Neuron (in vitro differentiated cells): ENCODE measurements around the gene NOD2.

Source experiments
- H2AFZ ChIP-seq: one replicate; pipeline ENCODE4 v1.6.1; 2013; ENCODE audit warnings: low read depth, mild to moderate bottlenecking, inconsistent platforms, low read length, moderate library complexity
- H3K27me3 ChIP-seq: one replicate; pipeline ENCODE4 v1.6.1; 2013; ENCODE audit warnings: low read length; ENCODE audit not compliant: insufficient read depth
- H3K36me3 ChIP-seq: one replicate; pipeline ENCODE4 v1.6.1; 2013; ENCODE audit warnings: low read length; ENCODE audit not compliant: insufficient read depth
- H3K4me1 ChIP-seq: one replicate; pipeline ENCODE4 v1.6.1; 2013; ENCODE audit warnings: low read length; ENCODE audit not compliant: insufficient read depth
- H3K4me3 ChIP-seq: 2 replicates; pipeline ENCODE4 v1.5.1; 2013; ENCODE audit warnings: mild to moderate bottlenecking, low read length, moderate library complexity
- H3K9me3 ChIP-seq: one replicate; pipeline ENCODE4 v1.6.1; 2013; ENCODE audit warnings: low read length

NOD2 gene

GRCh38 chr16:50719401-50720337 lies 26.3 kb downstream of the NOD2 start:
- H3K4me1 ChIP-seq, result no peaks in the 10 kb centered on the region
- H2AFZ ChIP-seq, result no peak overlapping the region
- no peaks in the 10 kb centered on the region for H3K36me3 ChIP-seq
- H3K9me3 ChIP-seq, result peaks cover 2% of the 10 kb centered on the region
- H3K27me3 ChIP-seq, result no peaks in the 10 kb centered on the region
- H3K4me3 ChIP-seq, result no peak overlapping the region

DNA sequence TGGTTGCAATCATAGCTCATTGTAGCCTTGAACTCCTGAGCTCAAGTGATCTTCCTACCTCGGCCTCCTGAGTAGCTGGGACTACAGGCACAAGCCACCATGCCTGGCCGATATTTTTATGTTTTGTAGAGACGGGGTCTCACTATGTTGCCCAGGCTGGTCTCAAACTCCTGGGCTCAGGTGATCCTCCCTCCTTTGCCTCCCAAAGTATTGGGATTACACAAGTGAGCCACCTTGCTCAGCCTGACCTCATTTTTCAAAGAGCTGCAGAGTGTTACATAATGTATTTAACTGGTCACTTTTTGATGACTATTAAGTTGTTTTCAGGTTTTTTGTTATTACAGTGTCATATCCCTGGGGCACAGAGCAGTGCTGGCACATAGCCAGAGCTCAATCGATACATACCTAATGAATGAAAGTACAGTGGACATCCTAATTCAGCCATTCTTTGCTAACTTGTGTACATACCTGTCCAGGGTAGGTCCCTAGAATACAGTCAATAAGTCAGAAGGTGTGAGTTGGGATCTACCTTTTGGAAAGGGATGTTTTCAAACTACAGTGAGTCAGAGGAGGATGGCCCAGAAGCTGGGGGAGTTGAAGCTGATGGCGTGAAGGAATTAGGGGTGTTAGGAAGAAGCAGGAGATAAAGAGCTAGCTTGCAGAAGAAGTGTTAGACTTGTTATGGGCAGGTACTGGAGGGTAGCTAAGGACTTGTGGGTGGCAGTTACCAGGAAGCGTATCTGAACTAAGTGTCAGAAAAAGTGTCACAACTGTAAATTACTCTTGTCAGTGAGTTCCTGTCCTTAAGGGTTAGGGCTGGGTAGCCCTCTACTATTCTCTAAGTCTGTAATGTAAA lies 28.4 kb downstream of the NOD2 start:
- Histone ChIP-seq H3K4me3 (no peak overlapping the region), H3K9me3 (peaks cover 2% of the 10 kb centered on the region), H3K27me3 (no peaks in the 10 kb centered on the region), H2AFZ (no peak overlapping the region), H3K4me1 (no peaks in the 10 kb centered on the region), H3K36me3 (no peaks in the 10 kb centered on the region)

DNA sequence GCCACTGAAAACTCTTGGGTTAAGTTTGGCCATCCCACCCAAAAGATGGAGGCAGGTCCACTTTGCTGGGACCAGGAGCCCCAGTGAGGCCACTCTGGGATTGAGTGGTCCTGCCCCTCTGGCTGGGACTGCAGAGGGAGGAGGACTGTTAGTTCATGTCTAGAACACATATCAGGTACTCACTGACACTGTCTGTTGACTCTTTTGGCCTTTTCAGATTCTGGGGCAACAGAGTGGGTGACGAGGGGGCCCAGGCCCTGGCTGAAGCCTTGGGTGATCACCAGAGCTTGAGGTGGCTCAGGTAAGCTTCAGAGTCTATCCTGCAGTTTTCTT lies 29.0 kb downstream of the NOD2 start:
- H3K4me3 ChIP-seq, result no peak overlapping the region
- H2AFZ ChIP-seq, result no peak overlapping the region
- H3K27me3 ChIP-seq, result no peaks in the 10 kb centered on the region
- peaks cover 2% of the 10 kb centered on the region for H3K9me3 ChIP-seq
- no peaks in the 10 kb centered on the region for H3K4me1 ChIP-seq
- no peaks in the 10 kb centered on the region for H3K36me3 ChIP-seq

DNA sequence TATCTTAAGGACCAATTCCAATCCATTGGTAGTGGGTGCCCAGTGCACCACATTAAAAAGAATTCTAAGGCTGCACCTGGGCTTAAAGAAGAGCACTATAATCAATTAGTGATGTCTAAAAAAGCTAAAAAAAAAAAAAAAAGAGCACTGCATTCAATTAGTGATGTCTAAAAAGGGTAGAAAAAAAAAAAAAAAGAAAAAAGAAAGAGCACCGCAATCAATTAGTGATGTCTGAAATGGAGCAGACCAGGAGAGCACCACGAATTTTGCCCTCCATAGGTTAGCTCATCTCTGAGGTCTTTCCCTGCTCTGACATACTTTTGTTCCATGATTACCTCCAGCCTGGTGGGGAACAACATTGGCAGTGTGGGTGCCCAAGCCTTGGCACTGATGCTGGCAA lies 29.6 kb downstream of the NOD2 start:
- Histone ChIP-seq H3K4me1 (no peaks in the 10 kb centered on the region), H3K4me3 (no peak overlapping the region), H3K9me3 (peaks cover 2% of the 10 kb centered on the region), H2AFZ (no peak overlapping the region), H3K36me3 (no peaks in the 10 kb centered on the region), H3K27me3 (no peaks in the 10 kb centered on the region)

DNA sequence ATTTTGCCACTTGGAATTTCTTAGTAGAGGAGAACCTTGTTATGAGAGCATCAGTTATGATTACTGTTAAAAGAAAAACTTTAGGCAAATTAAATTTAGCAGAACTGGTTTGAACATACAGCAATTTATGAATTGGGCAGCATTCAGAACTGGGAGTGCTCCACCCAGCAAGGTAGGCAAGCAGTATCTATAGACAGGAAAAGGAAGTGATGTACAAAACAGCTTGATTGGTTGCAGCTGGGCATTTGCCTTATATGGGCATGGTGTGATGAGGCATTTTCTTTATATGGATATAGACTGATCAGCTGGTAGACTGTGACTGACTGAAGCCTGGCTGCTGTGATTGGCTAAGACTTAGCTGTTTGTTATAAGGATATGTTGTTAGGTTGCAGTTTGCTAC lies 30.9 kb downstream of the NOD2 start:
- H3K4me3 ChIP-seq, result no peak overlapping the region
- no peaks in the 10 kb centered on the region for H3K36me3 ChIP-seq
- H3K9me3 ChIP-seq, result peaks cover 2% of the 10 kb centered on the region
- no peak overlapping the region for H2AFZ ChIP-seq
- H3K4me1 ChIP-seq, result no peaks in the 10 kb centered on the region
- no peaks in the 10 kb centered on the region for H3K27me3 ChIP-seq

- peaks cover 6% of the 10 kb centered on the region for H3K27me3 ChIP-seq
- no peaks in the 10 kb centered on the region for H3K4me1 ChIP-seq
- H3K4me3 ChIP-seq, result no peak overlapping the region
- no peaks in the 10 kb centered on the region for H3K9me3 ChIP-seq
- H2AFZ ChIP-seq, result no peak overlapping the region
- no peaks in the 10 kb centered on the region for H3K36me3 ChIP-seq
Observed at GRCh38 chr16:50731130-50731988, 38.0 kb downstream of the NOD2 start.

GRCh38 chr16:50731989-50732832 lies 38.8 kb downstream of the NOD2 start:
- no peak overlapping the region for H2AFZ ChIP-seq

DNA sequence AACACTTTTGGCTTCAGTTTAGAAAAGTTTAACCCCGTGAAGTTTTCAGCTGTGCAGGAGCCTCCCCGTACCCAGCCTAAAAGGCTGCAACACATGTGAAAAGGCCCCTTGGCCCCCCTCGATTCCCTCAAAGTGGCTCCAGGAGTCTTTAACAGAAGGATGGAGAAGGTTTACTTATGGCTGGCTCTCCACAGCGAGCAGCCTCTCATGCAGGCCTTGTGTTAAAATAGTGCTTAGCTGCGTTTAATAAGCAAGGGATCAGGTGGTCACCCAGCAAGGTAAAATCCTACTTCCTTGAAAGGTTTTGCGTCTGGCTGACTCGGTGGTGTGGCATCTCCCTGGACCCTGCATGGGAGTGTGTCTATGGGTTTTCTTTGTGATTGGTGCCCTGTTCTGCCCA lies 40.1 kb downstream of the NOD2 start:
- Histone ChIP-seq H2AFZ (no peak overlapping the region), H3K9me3 (no peaks in the 10 kb centered on the region), H3K4me3 (no peak overlapping the region), H3K4me1 (no peaks in the 10 kb centered on the region), H3K36me3 (no peaks in the 10 kb centered on the region), H3K27me3 (peaks cover 19% of the 10 kb centered on the region)

More at GRCh38 chr16:50731989-50732832, 38.8 kb downstream of the NOD2 start:
- Histone ChIP-seq H3K36me3 (no peaks in the 10 kb centered on the region), H3K4me1 (no peaks in the 10 kb centered on the region), H3K4me3 (no peak overlapping the region), H3K9me3 (no peaks in the 10 kb centered on the region), H3K27me3 (peaks cover 11% of the 10 kb centered on the region)

- H3K27me3 ChIP-seq, result peaks cover 21% of the 10 kb centered on the region
- no peaks in the 10 kb centered on the region for H3K36me3 ChIP-seq
- H3K4me3 ChIP-seq, result no peak overlapping the region
- H3K9me3 ChIP-seq, result no peaks in the 10 kb centered on the region
- H2AFZ ChIP-seq, result no peak overlapping the region
- no peaks in the 10 kb centered on the region for H3K4me1 ChIP-seq
Observed at GRCh38 chr16:50735629-50736122, 42.3 kb downstream of the NOD2 start.

- H3K4me3 ChIP-seq, result no peak overlapping the region
- no peaks in the 10 kb centered on the region for H3K4me1 ChIP-seq
- H3K27me3 ChIP-seq, result peaks cover 17% of the 10 kb centered on the region
- H3K9me3 ChIP-seq, result no peaks in the 10 kb centered on the region
- no peak overlapping the region for H2AFZ ChIP-seq
- H3K36me3 ChIP-seq, result no peaks in the 10 kb centered on the region
Observed at GRCh38 chr16:50736448-50736847, 43.0 kb downstream of the NOD2 start.

- H3K9me3 ChIP-seq, result no peaks in the 10 kb centered on the region
- no peak overlapping the region for H3K4me3 ChIP-seq
- no peaks in the 10 kb centered on the region for H3K36me3 ChIP-seq
- peaks cover 16% of the 10 kb centered on the region for H3K27me3 ChIP-seq
- H3K4me1 ChIP-seq, result no peaks in the 10 kb centered on the region
- no peak overlapping the region for H2AFZ ChIP-seq
Observed at GRCh38 chr16:50737420-50737959, 44.1 kb downstream of the NOD2 start.

GRCh38 chr16:50739031-50739430 lies 45.6 kb downstream of the NOD2 start:
- no peaks in the 10 kb centered on the region for H3K9me3 ChIP-seq
- H2AFZ ChIP-seq, result no peak overlapping the region
- no peak overlapping the region for H3K4me3 ChIP-seq
- H3K4me1 ChIP-seq, result peaks cover 10% of the 10 kb centered on the region
- peaks cover 16% of the 10 kb centered on the region for H3K27me3 ChIP-seq
- no peaks in the 10 kb centered on the region for H3K36me3 ChIP-seq
